Adrenal gland (tissue), 12 donors: ENCODE measurements around the gene IQCN. TPM values are rescaled to one million over a fixed set of nuclear protein-coding genes. Genes with fewer than 3 reads are reported as not detected.
A peak's percentile ranks its signal among the peaks of the same experiment; 100 is the strongest.

Experiments used
- DNase-seq, 7 donors: peaks; one replicate each; pipeline ENCODE4 v3.0.0-alpha.2; 2019 to 2020
- H3K27ac ChIP-seq, 5 donors: fragments of 200-600 bp; sonication (generic) in 4 of 5; 1 replicate in 3 of 5; 2 replicates in 2 of 5; pipeline versions ENCODE4 v1.5.1 to v1.8.0; 2016 to 2020; ENCODE audit warnings: mild to moderate bottlenecking in 1 of 5
- H3K27me3 ChIP-seq: fragments of 200-600 bp; 2 replicates; pipeline ENCODE4 v1.8.0; 2021
- H3K36me3 ChIP-seq, 2 donors: fragments of 200-600 bp; replicated peaks in 1 of 2; 1 replicate in 1 of 2; 2 replicates in 1 of 2; pipeline versions ENCODE4 v1.5.1 to v1.8.0; 2018 to 2022
- H3K4me1 ChIP-seq, 2 donors: fragments of 200-600 bp; replicated peaks in 1 of 2; 1 replicate in 1 of 2; 2 replicates in 1 of 2; pipeline versions ENCODE4 v1.5.1 to v1.8.0; 2018 to 2021
- H3K4me3 ChIP-seq, 4 donors: fragments of 200-600 bp; sonication (generic) in 3 of 4; one replicate each; pipeline ENCODE4 v1.5.1; 2016 to 2018
- H3K9me3 ChIP-seq, 3 donors: fragments of 200-600 bp; sonication (generic) in 1 of 3; replicated peaks in 1 of 3; 1 replicate in 2 of 3; 2 replicates in 1 of 3; pipeline versions ENCODE4 v1.5.1 to v1.8.0; 2016 to 2021
- POLR2A ChIP-seq, 2 donors: fragments of 450-650 bp; IDR thresholded peaks; one replicate each; pipeline ENCODE4 v1.6.1; 2017; ENCODE audit warnings: antibody characterized with exemption in 2 of 2, mild to moderate bottlenecking in 2 of 2, moderate library complexity in 1 of 2
- WGBS, 4 donors: extraction: QIAGEN DNeasy Blood & Tissue Kit in 2 of 4; methylation state at CpG; one replicate each; pipeline versions ENCODE4 v1.1.5 to v1.1.7; 2013 to 2017; 5-methylcytosine and 5-hydroxymethylcytosine counted together
- intact Hi-C, 2 donors: fragments of 100-400 bp; cut with DNase I; formaldehyde crosslinking; loops; one replicate each; pipeline versions ENCODE4 v1.14.1 to v1.15.0; 2022 to 2023
- polyA plus RNA-seq, 3 donors: library from polyadenylated mRNA; stranded (reverse); fragments of 200-250 nt in 2 of 3; fragments of 350-450 nt in 1 of 3; fragmentation: Illumina TruSeq in 1 of 3; extraction: RNeasy Lipid Tissue Mini Kit (QIAGEN cat#74804) in 1 of 3; gene quantifications; one replicate each; pipeline ENCODE4 v1.2.3, GENCODE V29; 2013 to 2014
- total RNA-seq, 9 donors: library from RNA; depleted of rRNA in 4 of 9; stranded (reverse); fragments of >200 nt in 4 of 9; fragments of 120-200 nt in 1 of 9; fragmentation: NEBNext Ultra II Directional in 1 of 9; extraction: Animal tissue kit (Norgen Biotek cat#: 25700) in 1 of 9; gene quantifications; one replicate each; pipeline versions ENCODE4 v1.1.0 to v1.2.4, GENCODE V29; 2013 to 2023
- TF ChIP-seq, protein P1 (sequence below), 6 experiments: fragments of 450-650 bp in 4 of 6; fragments of 200-600 bp in 2 of 6; sonication (generic) in 1 of 6; IDR thresholded peaks; 1 replicate in 5 of 6; 2 replicates in 1 of 6; pipeline versions ENCODE4 v1.5.1 to v1.8.0; 2016 to 2021; ENCODE audit warnings: antibody characterized with exemption in 6 of 6, mild to moderate bottlenecking in 2 of 6, moderate library complexity in 1 of 6
- donor health status: healthy with polysubstance abuse.
- donor health status: Bipolar disorder and iron deficiency.
- donor health status: DM: yes; HTN: yes; CAD: no.
- donor health status: DM: no; HTN: no; CAD: no.
- donor health status: DM: no; HTN: no; CAD: no.
- donor health status: DM: yes; HTN: yes; CAD: no.

IQCN gene
- total and polyA plus RNA-seq, 12 donors, result 0.30 to 45.2 (median 2.8) TPM

- peaks cover 16 to 35% of the 10 kb centered on the region in 2 donors for H3K4me1 ChIP-seq
- no peaks in the 10 kb centered on the region for H3K9me3 ChIP-seq
- H3K4me3 ChIP-seq, result no peak overlapping the region
- 44 to 50% (median 47%) methylated on average over 12 of the region's 12 CpGs for WGBS, 4 donors
- TF ChIP-seq, protein P1, sequence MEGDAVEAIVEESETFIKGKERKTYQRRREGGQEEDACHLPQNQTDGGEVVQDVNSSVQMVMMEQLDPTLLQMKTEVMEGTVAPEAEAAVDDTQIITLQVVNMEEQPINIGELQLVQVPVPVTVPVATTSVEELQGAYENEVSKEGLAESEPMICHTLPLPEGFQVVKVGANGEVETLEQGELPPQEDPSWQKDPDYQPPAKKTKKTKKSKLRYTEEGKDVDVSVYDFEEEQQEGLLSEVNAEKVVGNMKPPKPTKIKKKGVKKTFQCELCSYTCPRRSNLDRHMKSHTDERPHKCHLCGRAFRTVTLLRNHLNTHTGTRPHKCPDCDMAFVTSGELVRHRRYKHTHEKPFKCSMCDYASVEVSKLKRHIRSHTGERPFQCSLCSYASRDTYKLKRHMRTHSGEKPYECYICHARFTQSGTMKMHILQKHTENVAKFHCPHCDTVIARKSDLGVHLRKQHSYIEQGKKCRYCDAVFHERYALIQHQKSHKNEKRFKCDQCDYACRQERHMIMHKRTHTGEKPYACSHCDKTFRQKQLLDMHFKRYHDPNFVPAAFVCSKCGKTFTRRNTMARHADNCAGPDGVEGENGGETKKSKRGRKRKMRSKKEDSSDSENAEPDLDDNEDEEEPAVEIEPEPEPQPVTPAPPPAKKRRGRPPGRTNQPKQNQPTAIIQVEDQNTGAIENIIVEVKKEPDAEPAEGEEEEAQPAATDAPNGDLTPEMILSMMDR (IDR thresholded peaks at IDR 0.05), result no peak
- no peak for TF ChIP-seq POLR2A (IDR thresholded peaks at IDR 0.05)
- no peaks in the 10 kb centered on the region for H3K27me3 ChIP-seq
- intact Hi-C loops, result no loop called here
- H3K36me3 ChIP-seq, result no peaks in the 10 kb centered on the region
- H3K27ac ChIP-seq, result peak overlapping the region; percentile 46 to 100 (median 75)
- DNase-seq, result peak in 1 of 7 donors; percentile 32
Measured at GRCh38 chr19:18284712-18285360, 10.6 kb upstream of the IQCN start.

- Histone ChIP-seq H3K9me3 (no peaks in the 10 kb centered on the region), H3K27me3 (no peaks in the 10 kb centered on the region), H3K36me3 (peaks cover 0 to 6% of the 10 kb centered on the region in 2 donors), H3K27ac (peak overlapping the region; percentile 65 to 100 (median 99)), H3K4me3 (no peak overlapping the region), H3K4me1 (peaks cover 24 to 44% of the 10 kb centered on the region in 2 donors)
- no peak for DNase-seq
- 74 to 88% (median 81%) methylated on average over 5 of the region's 5 CpGs for WGBS, 4 donors
- TF ChIP-seq, protein P1 (IDR thresholded peaks at IDR 0.05), result no peak
- no peak for TF ChIP-seq POLR2A (IDR thresholded peaks at IDR 0.05)
- intact Hi-C loops, result no loop called here
Measured at GRCh38 chr19:18283338-18283737, 9.1 kb upstream of the IQCN start.

- Histone ChIP-seq H3K4me3 (peak overlapping the region in 1 of 4 donors; percentile 51), H3K9me3 (no peaks in the 10 kb centered on the region), H3K36me3 (peaks cover 0 to 9% of the 10 kb centered on the region in 2 donors), H3K27me3 (no peaks in the 10 kb centered on the region), H3K27ac (peak overlapping the region; percentile 65 to 100 (median 99)), H3K4me1 (peaks cover 30 to 50% of the 10 kb centered on the region in 2 donors)
- 17 to 31% (median 19%) methylated on average over 4 of the region's 4 CpGs for WGBS, 4 donors
- intact Hi-C loops, result no loop called here
- DNase-seq, result peak in 3 of 7 donors; percentile 37 to 59 (median 55)
- TF ChIP-seq, protein P1 (IDR thresholded peaks at IDR 0.05), result no peak
- no peak for TF ChIP-seq POLR2A (IDR thresholded peaks at IDR 0.05)
Measured at GRCh38 chr19:18282788-18283141, 8.5 kb upstream of the IQCN start.

DNA sequence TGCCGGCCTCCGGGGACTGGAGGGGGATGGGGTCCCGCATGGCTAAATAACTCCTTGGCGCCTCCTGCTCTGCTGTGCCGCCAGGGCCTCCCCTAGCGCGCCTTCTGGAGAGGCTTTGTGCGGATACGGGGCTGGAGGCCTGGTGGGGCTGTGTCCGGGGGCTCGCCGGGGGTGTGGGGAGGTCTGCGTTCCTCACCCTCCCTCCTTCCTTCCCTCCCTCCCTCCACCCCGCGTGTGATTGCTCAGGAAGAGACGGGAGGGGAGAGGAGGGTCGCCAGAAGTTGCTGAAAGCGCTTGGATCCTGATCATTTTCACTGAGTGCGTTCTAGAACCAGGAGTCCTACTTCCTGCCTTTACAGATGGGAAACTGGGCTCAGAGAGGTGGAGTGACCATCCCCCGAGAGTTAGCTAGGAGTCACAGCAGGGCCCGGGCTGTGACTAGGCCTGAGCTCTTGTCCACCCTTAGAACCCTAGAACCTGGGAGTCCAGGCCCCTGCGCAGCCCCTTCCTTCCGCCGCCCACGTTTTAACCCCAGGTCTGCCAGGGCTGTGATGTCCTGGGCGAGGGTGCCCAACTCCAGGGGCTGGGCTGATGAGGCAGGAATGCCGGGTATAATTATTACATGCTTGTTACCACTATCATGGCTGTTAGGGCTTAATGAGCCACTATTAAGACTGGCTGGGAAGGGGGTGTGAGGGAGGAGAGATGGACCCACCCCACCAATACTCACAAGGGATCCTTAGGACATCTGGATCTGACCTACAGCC, 8.0 kb upstream of the IQCN start:
- TF ChIP-seq, protein P1 (IDR thresholded peaks at IDR 0.05), result peak in 3 of 6 experiments; percentile 29 to 46 (median 40)
- TF ChIP-seq POLR2A (IDR thresholded peaks at IDR 0.05), result peak in 1 of 2 donors; percentile 68
- intact Hi-C loops, result no loop called here

More for the DNA sequence above, 8.0 kb upstream of the IQCN start:
- DNase-seq, result peak in 3 of 7 donors; percentile 70 to 83 (median 75)
- peak overlapping the region; percentile 65 to 100 (median 99) for H3K27ac ChIP-seq
- H3K4me1 ChIP-seq, result peaks cover 33 to 56% of the 10 kb centered on the region in 2 donors
- H3K4me3 ChIP-seq, result peak overlapping the region in 1 of 4 donors; percentile 51
- H3K9me3 ChIP-seq, result no peaks in the 10 kb centered on the region
- peaks cover 0 to 12% of the 10 kb centered on the region in 2 donors for H3K36me3 ChIP-seq
- WGBS, 4 donors, result 0 to 2% (median 1%) methylated on average over 8 to 27 of the region's 27 CpGs; no CpG with 5 or more reads in 1 of the 4 donors
- H3K27me3 ChIP-seq, result no peaks in the 10 kb centered on the region
